Effector CD4-positive, alpha-beta T cell (primary cell): ENCODE results near the gene PALD1.
"Not testable (repeated sequence)": the region's sequence is repeated elsewhere in the genome, so short reads cannot be mapped to it uniquely, and the experiment has no call there.

Source experiments
- DNase-seq: peaks from one replicate; pipeline ENCODE4 v3.0.0-alpha.2; 2020

PALD1 gene

GRCh38 chr10:70575874-70576802, 97.6 kb downstream of the PALD1 start:
- no peak for DNase-seq

- DNase-seq = no peak
These were observed 98.4 kb downstream of the PALD1 start for GRCh38 chr10:70576803-70577517.

GRCh38 chr10:70578371-70578947, 99.9 kb downstream of the PALD1 start:
- DNase-seq = peak; percentile 39

GRCh38 chr10:70579234-70580002, 100.9 kb downstream of the PALD1 start:
- DNase-seq = no peak

GRCh38 chr10:70581176-70581575, 102.6 kb downstream of the PALD1 start:
- not testable (repeated sequence) for DNase-seq

- no peak for DNase-seq
These were observed 104.5 kb downstream of the PALD1 start for GRCh38 chr10:70582793-70583668.

- DNase-seq = no peak
These were observed 105.1 kb downstream of the PALD1 start for GRCh38 chr10:70583669-70584037.

GRCh38 chr10:70584366-70584765, 105.8 kb downstream of the PALD1 start:
- DNase-seq = no peak

- no peak for DNase-seq
These were observed 106.5 kb downstream of the PALD1 start for GRCh38 chr10:70584909-70585544.

- DNase-seq = no peak
These were observed 107.1 kb downstream of the PALD1 start for GRCh38 chr10:70585578-70586169.

- no peak for DNase-seq
These were observed 107.9 kb downstream of the PALD1 start for GRCh38 chr10:70586348-70586930.

- DNase-seq = no peak
These were observed 108.6 kb downstream of the PALD1 start for GRCh38 chr10:70587045-70587658.

GRCh38 chr10:70588255-70588654, 109.7 kb downstream of the PALD1 start:
- DNase-seq = no peak

GRCh38 chr10:70588859-70589570, 110.4 kb downstream of the PALD1 start:
- DNase-seq = no peak

- DNase-seq = no peak
These were observed 111.4 kb downstream of the PALD1 start for GRCh38 chr10:70589762-70590654.

GRCh38 chr10:70590655-70591416, 112.3 kb downstream of the PALD1 start:
- DNase-seq = no peak

GRCh38 chr10:70592186-70592735, 113.7 kb downstream of the PALD1 start:
- DNase-seq = no peak
